ENCODE results near the gene PRKN.
"Not testable (repeated sequence)": the region's sequence is repeated elsewhere in the genome, so short reads cannot be mapped to it uniquely, and the experiment has no call there.

The PRKN gene

GRCh38 chr6:161926324-161926723 lies 801.2 kb downstream of the PRKN start:
- no peak for DNase-seq (ENCODE audit: low read depth in 2 of 3, low spot score in 1 of 3)

GRCh38 chr6:161924516-161925116 lies 803.0 kb downstream of the PRKN start:
- DNase-seq (ENCODE audit: low read depth in 2 of 3, low spot score in 1 of 3), result no peak

GRCh38 chr6:161922631-161923119 lies 804.9 kb downstream of the PRKN start:
- DNase-seq (ENCODE audit: low read depth in 2 of 3, low spot score in 1 of 3), result peak in 2 of 3 donors; percentile 2 to 3

- no peak for DNase-seq (ENCODE audit: low read depth in 2 of 3, low spot score in 1 of 3)
Observed at GRCh38 chr6:161921602-161922395, 805.8 kb downstream of the PRKN start.

DNA sequence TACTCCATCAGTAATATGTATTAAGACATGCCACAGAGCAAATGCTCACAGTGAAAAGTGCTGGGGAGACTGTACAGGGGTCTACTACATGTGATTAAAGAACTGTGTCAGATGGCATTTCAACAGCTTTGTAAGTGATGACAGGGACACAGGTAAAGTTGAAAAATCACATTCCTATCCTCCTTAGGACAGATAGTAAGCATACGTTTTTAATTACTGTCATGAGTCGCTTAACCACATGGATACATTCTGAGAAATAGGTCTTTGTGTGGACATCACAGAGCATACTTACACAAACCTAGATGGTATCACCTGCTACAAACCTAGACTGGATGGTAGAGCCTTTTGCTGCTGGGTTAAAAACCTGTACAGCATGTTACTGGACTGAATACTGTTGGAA lies 807.9 kb downstream of the PRKN start:
- DNase-seq (ENCODE audit: low read depth in 2 of 3, low spot score in 1 of 3), result no peak

DNA sequence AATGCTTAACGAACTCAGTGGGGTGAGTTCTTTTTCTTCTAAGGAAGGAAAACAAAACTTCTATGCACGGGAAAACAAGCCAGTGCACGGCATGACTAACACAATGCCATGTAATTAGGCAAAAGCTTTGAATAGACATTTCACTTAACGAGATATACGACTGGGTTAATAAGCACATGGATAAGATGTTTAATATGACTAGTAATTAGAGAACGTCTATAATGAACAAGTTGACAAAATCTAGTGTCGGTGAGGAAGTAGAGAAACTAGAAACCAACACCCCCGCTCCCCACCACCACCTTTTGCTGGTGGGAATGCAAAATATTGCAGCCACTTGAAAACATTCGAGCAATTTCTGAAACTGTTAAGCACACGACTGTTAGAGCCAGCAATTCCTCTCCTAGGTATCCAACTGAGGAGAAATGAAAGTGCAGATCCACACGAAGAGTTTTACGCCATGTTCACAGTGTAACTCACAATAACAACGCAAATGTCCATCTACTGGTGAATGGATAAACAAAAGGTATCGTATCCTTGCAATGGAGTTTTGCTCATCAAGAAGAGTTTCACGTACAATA lies 808.8 kb downstream of the PRKN start:
- no peak for DNase-seq (ENCODE audit: low read depth in 2 of 3, low spot score in 1 of 3)

DNA sequence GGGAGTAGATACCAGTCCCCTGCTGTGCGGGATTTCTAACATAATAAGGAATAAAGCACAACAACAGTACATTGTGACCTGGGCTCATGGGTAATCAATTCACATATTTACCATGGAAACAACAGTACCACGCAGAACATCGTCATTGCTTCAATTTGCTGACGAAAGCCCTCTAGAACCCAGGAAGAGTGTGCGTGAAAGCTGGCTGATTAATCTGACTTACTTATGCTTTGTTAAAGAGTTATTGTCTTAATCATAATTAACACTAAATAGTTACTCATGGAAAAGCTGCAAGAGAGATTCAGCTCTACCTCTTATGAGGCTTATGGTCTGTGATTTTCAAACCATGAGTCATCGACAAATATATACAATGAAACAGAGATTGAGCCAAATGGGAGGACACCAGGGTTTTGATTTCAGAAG lies 809.4 kb downstream of the PRKN start:
- DNase-seq (ENCODE audit: low read depth in 2 of 3, low spot score in 1 of 3), result no peak

DNA sequence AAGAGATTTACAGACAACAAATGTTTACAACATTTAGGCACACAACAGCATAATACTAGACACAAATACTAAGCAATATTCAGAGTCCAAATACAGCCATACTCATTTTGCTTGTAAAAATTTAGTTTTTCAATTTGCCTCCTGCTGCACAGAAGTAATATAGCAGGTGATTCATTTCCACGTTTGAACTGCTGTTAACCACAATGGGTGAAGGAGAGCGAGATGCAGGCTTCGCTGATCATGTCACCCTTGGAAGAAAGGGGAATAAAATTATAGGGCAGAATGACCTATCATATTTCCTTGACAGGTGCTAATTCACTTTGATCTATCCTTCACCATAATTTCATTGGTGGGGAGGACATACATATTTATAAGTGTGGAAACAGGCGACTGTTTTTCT lies 809.9 kb downstream of the PRKN start:
- DNase-seq (ENCODE audit: low read depth in 2 of 3, low spot score in 1 of 3), result no peak

DNA sequence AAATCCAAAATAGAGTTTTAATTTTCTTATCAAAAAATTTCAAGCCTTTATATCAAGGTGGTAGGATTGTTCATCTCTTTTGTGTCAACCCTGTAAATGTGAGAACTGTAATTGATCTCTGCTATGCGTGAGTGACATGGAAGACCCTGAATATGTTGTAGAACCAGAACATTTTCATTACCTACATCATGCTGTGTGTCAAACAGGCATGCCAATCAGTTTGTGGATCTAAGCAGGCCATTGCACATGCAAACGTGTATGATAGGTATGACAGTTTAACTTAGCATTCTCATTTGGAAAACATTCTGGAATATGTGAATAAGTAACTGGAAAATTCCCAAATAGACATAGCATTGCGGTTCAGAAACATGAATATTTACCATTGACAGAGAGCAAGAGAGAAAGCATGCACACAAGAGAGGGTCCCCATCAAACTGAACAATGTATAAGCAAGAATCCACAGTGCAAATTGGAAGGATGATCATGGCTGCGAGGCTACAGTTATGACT lies 812.1 kb downstream of the PRKN start:
- DNase-seq (ENCODE audit: low read depth in 2 of 3, low spot score in 1 of 3), result no peak

DNA sequence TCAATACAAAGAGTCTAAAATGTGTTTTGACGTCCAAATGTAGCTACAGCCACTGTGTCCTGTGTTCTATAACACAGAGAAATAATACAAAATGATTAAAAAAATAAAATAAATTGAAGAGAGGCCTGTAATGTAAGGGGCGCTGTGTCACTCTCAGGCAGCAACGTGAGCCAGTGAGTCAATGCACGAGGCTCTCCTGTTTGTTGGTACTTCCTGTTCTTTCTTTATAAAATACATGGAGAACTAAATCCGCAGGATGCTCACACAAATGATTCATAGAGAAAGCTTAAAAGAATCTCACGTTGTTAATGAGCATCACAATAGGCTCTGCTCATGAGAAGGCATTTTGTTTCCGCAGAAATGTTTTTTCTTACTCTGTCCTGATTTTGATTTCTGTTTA lies 818.7 kb downstream of the PRKN start:
- no peak for DNase-seq (ENCODE audit: low read depth in 2 of 3, low spot score in 1 of 3)

- DNase-seq (ENCODE audit: low read depth in 2 of 3, low spot score in 1 of 3), result no peak
Observed at GRCh38 chr6:161906571-161906970, 821.0 kb downstream of the PRKN start.

DNA sequence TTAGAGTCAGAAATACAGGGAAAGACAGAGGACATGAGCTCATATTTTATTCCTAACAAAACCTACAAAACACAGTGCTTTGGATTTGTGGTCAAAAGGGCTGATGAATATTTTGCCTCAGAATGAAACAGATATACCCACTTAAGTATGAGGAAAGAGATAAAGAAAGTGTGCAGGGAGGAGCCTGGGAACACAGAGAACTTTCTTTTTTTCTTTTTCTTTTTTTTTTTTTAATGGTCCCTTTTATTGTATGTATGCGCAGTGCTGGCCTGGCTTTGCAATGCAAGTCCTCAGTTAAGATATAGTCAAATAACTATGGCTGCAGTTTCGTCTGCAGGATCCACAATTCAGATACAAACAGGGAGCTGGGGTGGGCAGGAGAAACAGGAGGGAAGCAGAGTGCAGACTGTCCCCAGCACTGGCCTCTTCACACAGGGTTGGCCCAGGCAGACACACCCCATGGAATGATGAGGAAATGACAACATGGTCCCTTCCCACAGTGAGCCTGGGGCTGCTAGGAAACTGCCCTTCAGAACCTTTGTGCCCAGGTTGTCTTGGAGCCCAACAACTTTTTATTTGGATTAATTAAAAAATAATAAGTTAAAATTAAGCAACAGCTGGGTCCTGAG lies 823.9 kb downstream of the PRKN start:
- no peak for DNase-seq (ENCODE audit: low read depth in 2 of 3, low spot score in 1 of 3)

DNA sequence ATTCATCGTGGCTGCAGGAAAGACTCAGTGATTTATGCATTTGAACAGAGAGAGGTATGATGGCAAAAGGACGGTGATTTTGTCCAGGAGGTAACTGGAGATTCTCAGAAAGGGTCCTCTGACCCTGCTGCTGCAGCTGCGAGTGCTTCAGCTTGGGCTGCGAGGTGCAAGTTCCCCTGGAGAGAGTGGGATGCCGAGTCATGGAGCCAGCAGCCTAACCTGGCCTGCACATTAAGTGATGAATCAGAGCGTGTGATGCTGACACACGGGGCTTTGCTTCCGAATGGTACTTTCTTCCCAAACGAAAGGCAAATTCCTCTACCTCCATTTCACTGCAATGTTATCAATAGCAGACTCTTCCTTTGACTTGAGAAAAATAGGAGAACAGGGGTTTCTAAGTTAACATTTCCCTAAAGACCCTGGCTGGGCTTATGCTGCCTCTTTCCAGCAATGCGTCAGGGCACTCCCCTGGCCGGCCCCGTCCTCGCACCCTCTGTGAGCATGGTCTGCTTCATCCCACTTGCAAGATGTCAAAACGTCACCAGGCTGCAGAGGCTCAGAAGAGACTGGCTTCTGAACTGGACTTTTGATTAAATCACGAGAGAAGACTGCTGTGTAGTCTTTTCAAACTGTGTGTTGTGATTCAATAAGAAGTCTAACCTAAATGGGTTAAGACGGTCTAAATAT lies 825.7 kb downstream of the PRKN start:
- DNase-seq (ENCODE audit: low read depth in 2 of 3, low spot score in 1 of 3), result no peak

GRCh38 chr6:161894436-161894835 lies 833.1 kb downstream of the PRKN start:
- DNase-seq (ENCODE audit: low read depth in 2 of 3, low spot score in 1 of 3), result no peak

- DNase-seq (ENCODE audit: low read depth in 2 of 3, low spot score in 1 of 3), result no peak
Observed at GRCh38 chr6:161891542-161891941, 836.0 kb downstream of the PRKN start.

DNA sequence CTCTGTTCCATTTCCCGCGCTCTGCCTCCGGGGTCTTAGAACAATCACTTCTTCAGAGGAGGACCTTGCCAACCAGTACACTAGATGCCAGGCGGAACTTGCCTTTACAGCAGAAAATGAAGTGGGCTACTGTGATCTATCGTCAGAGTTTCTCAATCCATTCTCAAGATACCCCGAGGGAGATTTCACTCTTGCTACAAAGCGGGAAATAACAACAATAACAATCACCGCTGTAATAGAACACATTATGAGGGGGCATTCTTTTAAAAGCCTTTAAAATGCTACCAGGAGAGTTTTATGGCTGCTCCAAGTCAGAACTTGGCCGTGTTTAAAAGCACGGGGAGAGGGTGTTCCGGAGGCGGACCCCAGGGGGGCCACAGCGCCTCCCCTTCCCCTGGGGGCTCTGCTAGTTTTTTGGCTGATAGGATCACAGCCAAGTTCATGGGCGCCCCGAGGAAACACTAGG lies 836.7 kb downstream of the PRKN start:
- no peak for DNase-seq (ENCODE audit: low read depth in 2 of 3, low spot score in 1 of 3)

DNA sequence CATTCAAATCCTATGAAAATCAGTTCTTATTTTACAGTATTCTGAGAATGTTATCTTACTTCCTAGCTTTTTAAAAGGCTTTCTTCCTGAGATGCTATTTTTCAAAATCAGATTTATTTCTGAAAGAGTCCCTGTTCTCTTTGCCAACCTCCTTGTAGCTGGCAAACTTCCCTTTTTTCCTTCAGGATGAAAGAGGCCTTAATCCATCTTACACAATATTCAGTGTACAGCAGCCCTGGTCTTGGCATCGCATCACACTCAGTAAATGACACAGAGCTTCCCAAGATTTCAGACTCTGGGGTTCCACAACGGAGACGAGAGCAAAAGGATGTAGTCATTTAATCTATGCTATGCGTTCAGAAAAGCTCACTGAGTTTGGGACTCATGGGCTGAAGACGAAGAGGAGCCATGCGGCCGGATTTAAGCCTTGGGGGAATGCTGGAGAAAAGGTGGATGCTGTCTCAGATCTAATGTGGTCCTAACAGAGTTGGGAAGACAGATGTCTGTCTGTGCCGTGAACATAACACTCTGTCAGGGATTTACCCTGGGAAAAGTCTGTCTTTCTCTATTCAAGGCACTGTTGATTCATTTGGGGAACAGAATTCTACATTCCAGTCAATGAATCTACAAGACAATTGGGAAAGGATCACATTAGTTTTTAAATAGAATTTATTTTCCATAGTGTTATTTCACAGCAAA lies 837.3 kb downstream of the PRKN start:
- no peak for DNase-seq (ENCODE audit: low read depth in 2 of 3, low spot score in 1 of 3)

GRCh38 chr6:161889324-161889723 lies 838.2 kb downstream of the PRKN start:
- DNase-seq (ENCODE audit: low read depth in 2 of 3, low spot score in 1 of 3), result no peak

DNA sequence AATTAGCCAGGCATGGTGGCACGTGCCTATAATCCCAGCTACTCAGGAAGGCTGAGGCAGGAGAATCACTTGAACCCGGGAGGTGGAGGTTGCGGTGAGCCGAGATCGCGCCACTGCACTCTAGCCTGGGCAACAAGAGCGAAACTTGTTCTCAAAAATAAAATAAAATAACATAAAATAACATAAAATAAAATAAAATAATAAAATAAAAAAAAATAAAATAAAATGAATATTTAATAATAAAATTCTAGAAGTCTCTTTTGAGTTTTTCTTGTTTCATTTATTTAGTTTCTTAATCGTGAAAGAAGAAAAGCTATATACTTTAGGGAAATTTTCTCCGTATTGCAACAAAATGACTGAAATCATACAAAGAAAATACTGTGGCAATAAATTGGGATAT lies 841.0 kb downstream of the PRKN start:
- not testable (repeated sequence) for DNase-seq (ENCODE audit: low read depth in 2 of 3, low spot score in 1 of 3)

GRCh38 chr6:161884782-161885181 lies 842.8 kb downstream of the PRKN start:
- DNase-seq (ENCODE audit: low read depth in 2 of 3, low spot score in 1 of 3), result no peak
